ENCODE measurements around the gene EPN1. TPM values are rescaled to one million over a fixed set of nuclear protein-coding genes. Genes with fewer than 3 reads are reported as not detected.

The EPN1 gene
- total RNA-seq, 1 experiment from 2014 or later = 157 TPM

GRCh38 chr19:55676889-55677505 lies 2.0 kb downstream of the EPN1 start:
- DNase-seq = no peak
- H3K36me3 ChIP-seq (replicated peaks; ENCODE audit: control insufficient read depth, insufficient read depth, low read length) = peaks cover 6% of the 10 kb centered on the region
- no peaks in the 10 kb centered on the region for H3K27me3 ChIP-seq (ENCODE audit: control insufficient read depth, insufficient read depth, low read length)
- H3K4me3 ChIP-seq (ENCODE audit: insufficient read depth, low read depth, low read length) = no peak overlapping the region

DNA sequence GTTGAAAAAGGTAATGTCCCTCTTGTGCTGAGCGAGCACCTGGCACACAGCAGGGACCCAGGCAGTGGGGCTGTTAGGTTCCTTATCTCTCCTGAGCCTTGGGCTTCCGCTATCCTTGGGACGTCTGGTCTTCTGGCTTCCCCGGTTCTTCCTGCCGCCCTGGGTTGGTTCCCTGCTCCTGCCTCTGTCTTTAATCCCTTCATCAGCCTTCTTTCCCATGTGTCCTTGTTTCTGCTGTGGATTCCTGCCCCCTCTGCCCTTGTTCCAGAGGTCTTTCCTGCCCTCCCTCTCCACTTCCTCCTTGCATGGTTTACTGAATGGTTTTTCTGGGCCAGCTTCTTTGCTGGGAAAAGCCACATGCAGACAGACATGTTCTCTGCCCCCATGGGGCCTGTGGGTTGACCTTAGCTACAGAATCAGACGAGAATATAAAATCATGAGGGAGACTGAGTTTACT lies 2.6 kb downstream of the EPN1 start:
- Histone ChIP-seq H3K36me3 (replicated peaks; ENCODE audit: control insufficient read depth, insufficient read depth, low read length) (peaks cover 8% of the 10 kb centered on the region), H3K4me3 (ENCODE audit: insufficient read depth, low read depth, low read length) (no peak overlapping the region), H3K27me3 (ENCODE audit: control insufficient read depth, insufficient read depth, low read length) (no peaks in the 10 kb centered on the region)
- DNase-seq = no peak

GRCh38 chr19:55678121-55678671 lies 3.2 kb downstream of the EPN1 start:
- no peak overlapping the region for H3K4me3 ChIP-seq (ENCODE audit: insufficient read depth, low read depth, low read length)
- peaks cover 8% of the 10 kb centered on the region for H3K36me3 ChIP-seq (replicated peaks; ENCODE audit: control insufficient read depth, insufficient read depth, low read length)

DNA sequence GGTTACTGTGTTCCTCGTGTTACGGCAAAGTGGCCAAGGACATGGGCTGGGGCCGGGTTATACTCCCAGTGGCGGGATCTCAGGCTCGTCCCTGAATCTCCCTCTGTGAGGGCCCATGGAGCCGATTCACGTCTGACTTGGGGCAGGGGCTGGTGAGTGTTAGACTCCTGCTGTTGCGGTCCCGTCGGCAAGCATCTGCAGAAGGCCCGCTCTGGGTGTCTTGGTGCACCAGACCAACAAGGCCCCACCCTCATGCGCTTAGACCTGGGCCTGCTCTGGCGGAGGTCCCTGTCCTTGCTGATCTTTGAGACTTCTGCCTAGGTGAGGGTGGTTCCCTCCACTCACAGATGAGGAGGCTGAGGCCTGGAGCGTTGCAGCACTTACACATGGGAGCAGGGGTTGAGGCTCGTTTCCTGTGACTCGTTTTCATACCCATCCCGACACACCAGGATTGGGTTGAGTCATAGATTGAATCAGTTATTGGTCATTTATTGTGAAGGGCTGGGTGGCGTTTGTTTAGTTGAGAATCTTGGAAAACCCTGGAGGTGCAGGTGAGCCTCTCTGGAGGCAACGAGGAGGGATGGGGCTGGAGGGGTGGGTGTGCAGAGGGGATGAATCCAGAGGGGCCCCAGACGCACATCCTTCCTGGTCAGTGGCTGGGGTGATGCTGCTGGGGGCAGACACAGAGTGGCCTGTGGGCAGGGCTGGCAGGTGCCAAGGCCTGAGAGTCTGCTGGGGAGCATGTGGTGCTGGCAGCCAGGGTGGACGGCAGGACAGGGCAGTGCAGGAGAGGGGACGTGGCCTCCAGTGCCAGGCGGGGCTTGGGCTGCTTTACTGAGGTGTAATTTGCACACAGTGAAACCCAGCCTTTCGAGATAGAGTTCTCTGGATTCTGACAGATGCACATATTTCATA lies 4.6 kb downstream of the EPN1 start:
- no peak for DNase-seq
- Histone ChIP-seq H3K27me3 (ENCODE audit: control insufficient read depth, insufficient read depth, low read length) (no peaks in the 10 kb centered on the region), H3K36me3 (replicated peaks; ENCODE audit: control insufficient read depth, insufficient read depth, low read length) (peaks cover 8% of the 10 kb centered on the region), H3K4me3 (ENCODE audit: insufficient read depth, low read depth, low read length) (no peak overlapping the region)

More at GRCh38 chr19:55678121-55678671, 3.2 kb downstream of the EPN1 start:
- DNase-seq = no peak
- no peaks in the 10 kb centered on the region for H3K27me3 ChIP-seq (ENCODE audit: control insufficient read depth, insufficient read depth, low read length)

DNA sequence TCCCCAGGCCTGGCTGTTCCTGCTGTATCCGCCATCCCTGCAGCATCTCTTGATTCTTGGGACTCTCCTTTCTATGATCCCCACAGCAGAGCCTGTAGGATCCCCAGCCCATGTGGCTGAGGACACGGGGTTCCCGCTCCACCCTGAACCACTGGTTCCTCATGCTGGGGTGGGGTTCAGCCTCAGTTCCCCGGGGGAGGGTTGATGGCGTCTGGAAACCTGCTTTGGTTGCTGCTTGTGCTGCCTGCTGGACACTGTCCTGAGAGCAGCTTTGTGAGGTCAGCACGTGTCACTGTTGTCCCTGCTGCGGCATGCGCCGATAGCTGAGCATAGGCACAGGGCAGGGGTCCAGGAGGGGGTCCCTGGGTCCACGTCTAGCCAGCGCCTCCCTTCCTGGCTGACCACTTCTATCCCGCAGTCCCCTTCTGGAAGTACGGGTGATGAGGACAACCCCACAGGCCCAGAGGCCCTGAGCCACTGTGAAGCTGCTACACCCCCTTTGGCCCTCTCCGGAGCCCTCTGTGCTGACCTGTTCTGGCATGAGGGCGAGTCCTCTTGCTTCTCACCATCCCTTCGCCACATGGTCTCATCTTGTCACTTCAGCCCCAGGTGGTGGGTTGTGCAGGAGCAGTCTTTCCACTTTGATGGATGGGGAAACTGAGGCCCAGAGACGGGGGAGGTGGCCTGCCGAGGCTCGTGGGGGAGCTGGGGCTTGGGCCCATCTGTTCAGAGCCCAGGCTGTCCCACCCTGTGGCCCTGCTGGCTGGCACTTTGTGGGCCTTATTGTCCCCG lies 5.5 kb downstream of the EPN1 start:
- Histone ChIP-seq H3K27me3 (ENCODE audit: control insufficient read depth, insufficient read depth, low read length) (no peaks in the 10 kb centered on the region), H3K4me3 (ENCODE audit: insufficient read depth, low read depth, low read length) (no peak overlapping the region), H3K36me3 (replicated peaks; ENCODE audit: control insufficient read depth, insufficient read depth, low read length) (peaks cover 8% of the 10 kb centered on the region)
- no peak for DNase-seq

DNA sequence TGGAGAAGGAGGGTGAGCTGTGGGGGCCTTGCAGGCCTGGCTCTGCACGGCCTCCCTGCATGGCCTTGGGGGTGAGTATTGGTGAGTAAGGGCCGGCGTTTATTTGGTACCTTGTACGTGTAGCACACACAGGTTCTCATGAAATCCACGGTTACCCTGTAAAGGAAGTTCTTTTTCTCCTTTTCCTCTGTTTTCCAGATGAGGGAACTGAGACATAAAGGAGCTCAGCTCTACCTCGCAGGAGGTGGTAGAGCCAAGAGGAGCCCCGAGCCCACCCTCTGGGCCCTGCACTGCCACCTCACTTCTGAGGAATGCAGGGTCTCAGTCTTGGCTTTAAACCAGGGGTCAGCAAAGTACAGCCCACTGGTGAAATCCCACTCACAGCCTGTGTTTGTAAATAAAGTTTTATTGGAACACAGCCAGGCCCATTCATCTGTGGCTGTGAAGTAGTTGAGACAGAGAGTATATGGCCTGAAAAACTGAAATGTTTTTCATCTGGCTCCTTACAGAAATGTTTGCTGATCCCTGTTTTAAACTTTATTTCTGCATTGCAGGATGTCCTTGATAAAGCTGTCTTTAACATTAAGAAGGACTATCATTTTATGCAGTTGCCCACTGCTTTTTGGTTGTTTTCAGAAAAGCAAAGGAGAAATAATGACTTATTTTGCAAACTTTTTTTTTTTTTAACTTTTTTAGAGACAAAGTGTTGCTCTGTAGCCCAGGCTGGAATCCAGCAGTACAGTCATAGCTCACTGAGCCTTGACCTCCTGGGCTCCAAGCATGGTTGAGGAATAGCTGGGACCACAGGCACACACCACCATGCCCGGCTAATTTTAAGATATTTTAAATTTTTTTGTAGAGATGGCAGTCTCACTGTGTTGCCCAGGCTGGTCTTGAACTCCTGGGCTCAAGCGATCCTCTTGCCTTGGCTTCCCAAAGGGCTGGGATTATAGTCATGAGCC lies 6.4 kb downstream of the EPN1 start:
- no peaks in the 10 kb centered on the region for H3K27me3 ChIP-seq (ENCODE audit: control insufficient read depth, insufficient read depth, low read length)
- H3K36me3 ChIP-seq (replicated peaks; ENCODE audit: control insufficient read depth, insufficient read depth, low read length) = peaks cover 8% of the 10 kb centered on the region
- DNase-seq = no peak
- no peak overlapping the region for H3K4me3 ChIP-seq (ENCODE audit: insufficient read depth, low read depth, low read length)

- Histone ChIP-seq H3K36me3 (replicated peaks; ENCODE audit: control insufficient read depth, insufficient read depth, low read length) (peaks cover 6% of the 10 kb centered on the region), H3K4me3 (ENCODE audit: insufficient read depth, low read depth, low read length) (no peak overlapping the region), H3K27me3 (ENCODE audit: control insufficient read depth, insufficient read depth, low read length) (no peaks in the 10 kb centered on the region)
- DNase-seq = no peak
These were observed 8.6 kb downstream of the EPN1 start for GRCh38 chr19:55683449-55684261.

GRCh38 chr19:55684946-55685681 lies 10.1 kb downstream of the EPN1 start:
- H3K4me3 ChIP-seq (ENCODE audit: insufficient read depth, low read depth, low read length) = no peak overlapping the region
- DNase-seq = no peak

DNA sequence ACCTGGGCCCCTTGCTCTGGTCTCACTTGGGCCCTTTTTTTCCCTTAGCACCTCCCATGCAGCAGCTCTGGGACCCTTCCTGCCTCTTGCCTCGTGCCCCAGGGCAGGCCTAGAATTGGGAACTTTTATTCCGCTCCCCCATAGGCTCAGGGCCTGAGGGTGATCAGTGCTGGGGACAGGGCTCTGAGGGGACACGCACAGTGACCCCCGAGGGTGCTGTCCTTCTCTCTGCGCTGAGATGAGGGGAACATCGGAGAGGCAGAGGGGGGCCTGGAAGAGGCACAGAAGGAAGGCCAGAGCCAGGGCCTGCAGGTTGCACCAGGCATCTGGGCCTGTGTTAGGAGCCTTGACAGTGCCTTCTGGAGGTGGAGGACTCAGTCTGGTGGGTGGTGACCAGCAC lies 10.8 kb downstream of the EPN1 start:
- no peak for DNase-seq
- H3K4me3 ChIP-seq (ENCODE audit: insufficient read depth, low read depth, low read length) = no peak overlapping the region
- no peaks in the 10 kb centered on the region for H3K27me3 ChIP-seq (ENCODE audit: control insufficient read depth, insufficient read depth, low read length)
- H3K36me3 ChIP-seq (replicated peaks; ENCODE audit: control insufficient read depth, insufficient read depth, low read length) = peaks cover 3% of the 10 kb centered on the region

More at GRCh38 chr19:55684946-55685681, 10.1 kb downstream of the EPN1 start:
- H3K27me3 ChIP-seq (ENCODE audit: control insufficient read depth, insufficient read depth, low read length) = no peaks in the 10 kb centered on the region
- peaks cover 2% of the 10 kb centered on the region for H3K36me3 ChIP-seq (replicated peaks; ENCODE audit: control insufficient read depth, insufficient read depth, low read length)

DNA sequence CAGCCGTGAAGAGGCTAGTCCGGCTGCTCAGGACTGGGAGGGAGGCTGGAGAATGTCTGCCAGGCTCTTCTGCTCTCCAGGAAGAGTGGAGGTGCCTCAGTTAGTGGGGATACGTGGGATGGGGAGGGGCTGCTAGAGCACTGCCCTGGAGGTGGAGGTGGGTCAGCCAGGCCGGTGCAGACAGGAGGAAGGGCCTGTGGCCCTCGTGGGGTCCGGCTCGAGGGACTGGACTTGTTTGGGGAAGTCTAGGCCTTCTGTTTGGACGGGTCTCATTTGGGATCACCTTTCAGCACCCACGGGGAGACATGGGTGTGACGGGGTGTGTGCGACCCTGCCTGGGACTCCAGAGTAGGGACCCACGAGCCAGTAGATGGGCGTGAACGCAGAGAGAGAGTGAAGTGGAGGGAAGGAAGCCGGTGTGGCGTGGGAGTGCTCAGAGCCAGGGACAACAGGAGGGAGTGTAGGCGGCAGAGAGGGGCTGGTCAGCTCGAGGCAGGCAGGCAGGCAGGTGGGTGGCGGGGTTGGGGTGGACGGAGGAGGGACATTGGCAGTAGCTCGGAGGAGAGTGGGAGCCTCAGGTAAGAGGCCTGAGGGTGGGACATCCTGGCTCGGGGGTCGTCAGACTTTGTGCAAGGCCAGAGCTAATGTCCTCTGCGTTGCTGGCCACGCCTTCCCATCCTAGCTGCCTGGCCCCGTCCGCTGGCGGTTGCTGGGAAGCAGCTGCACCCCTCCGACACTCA lies 11.5 kb downstream of the EPN1 start:
- Histone ChIP-seq H3K4me3 (ENCODE audit: insufficient read depth, low read depth, low read length) (no peak overlapping the region), H3K36me3 (replicated peaks; ENCODE audit: control insufficient read depth, insufficient read depth, low read length) (peaks cover 3% of the 10 kb centered on the region), H3K27me3 (ENCODE audit: control insufficient read depth, insufficient read depth, low read length) (no peaks in the 10 kb centered on the region)
- no peak for DNase-seq

- peaks cover 1% of the 10 kb centered on the region for H3K36me3 ChIP-seq (replicated peaks; ENCODE audit: control insufficient read depth, insufficient read depth, low read length)
- H3K4me3 ChIP-seq (ENCODE audit: insufficient read depth, low read depth, low read length) = no peak overlapping the region
- no peak for DNase-seq
- no peaks in the 10 kb centered on the region for H3K27me3 ChIP-seq (ENCODE audit: control insufficient read depth, insufficient read depth, low read length)
These were observed 12.5 kb downstream of the EPN1 start for GRCh38 chr19:55687281-55688201.
